B cell (primary cell): ENCODE data around the gene RNF126. TPM values are rescaled to one million over a fixed set of nuclear protein-coding genes. Genes with fewer than 3 reads are reported as not detected.

ENCODE experiments used
- ATAC-seq: fragments of 200-7000 bp; cut with Tn5 transposase; one replicate; pipeline ENCODE4 v1.10.0; 2021; ENCODE audit warnings: low read depth, mild to moderate bottlenecking, moderate number of reproducible peaks, moderate library complexity
- CTCF ChIA-PET: fragments of 350-600 bp; sonication (Branson Sonifier 250); formaldehyde crosslinking; loops from one replicate; lab custom pipeline; 2021; ENCODE audit warnings: antibody characterized with exemption, inconsistent platforms; lab: Charles Lee
- POLR2A ChIA-PET: fragments of 350-600 bp; sonication (Branson Sonifier 250); formaldehyde crosslinking; loops from one replicate; lab custom pipeline; 2021; ENCODE audit warnings: antibody characterized with exemption; lab: Charles Lee
- DNase-seq: peaks from one replicate; pipeline ENCODE4 v3.0.0; 2013
- H2AFZ ChIP-seq: 2 replicates; pipeline ENCODE4 v1.6.1; 2012; ENCODE audit warnings: mild to moderate bottlenecking, low read depth, low read length; ENCODE audit not compliant: insufficient read depth, poor library complexity, severe bottlenecking
- H3K27ac ChIP-seq, 2 donors: 1 replicate in 1 of 2; 2 replicates in 1 of 2; pipeline ENCODE4 v1.5.1; 2012 to 2013; ENCODE audit warnings: low read length in 2 of 2, mild to moderate bottlenecking in 2 of 2, moderate library complexity in 1 of 2
- H3K27me3 ChIP-seq, 4 experiments: fragments of 200-600 bp in 1 of 4; sonication (generic) in 1 of 4; replicated peaks in 1 of 4; 1 replicate in 2 of 4; 2 replicates in 2 of 4; pipeline versions ENCODE4 v1.6.1 to v1.7.0; 2013 to 2016; ENCODE audit warnings: low read length in 3 of 4, mild to moderate bottlenecking in 2 of 4, mixed read lengths in 1 of 4, moderate library complexity in 1 of 4; ENCODE audit not compliant: insufficient read depth in 4 of 4, control insufficient read depth in 3 of 4; ENCODE audit errors: control extremely low read depth in 1 of 4
- H3K36me3 ChIP-seq, 2 experiments: replicated peaks in 1 of 2; 1 replicate in 1 of 2; 2 replicates in 1 of 2; pipeline versions ENCODE4 v1.6.1 to v1.7.1; 2013; ENCODE audit warnings: low read length in 1 of 2; ENCODE audit not compliant: insufficient read depth in 2 of 2, control insufficient read depth in 1 of 2; ENCODE audit errors: control extremely low read depth in 1 of 2, extremely low read depth in 1 of 2
- H3K4me1 ChIP-seq, 2 donors: fragments of 200-600 bp in 1 of 2; sonication (generic) in 1 of 2; 1 replicate in 1 of 2; 2 replicates in 1 of 2; pipeline versions ENCODE4 v1.5.1 to v1.6.1; 2013 to 2017; ENCODE audit warnings: low read length in 2 of 2; ENCODE audit not compliant: control insufficient read depth in 2 of 2, insufficient read depth in 2 of 2
- H3K4me2 ChIP-seq: replicated peaks from 2 replicates; pipeline ENCODE3; 2012; ENCODE audit warnings: mild to moderate bottlenecking, low read depth, low read length; ENCODE audit not compliant: poor library complexity, severe bottlenecking
- H3K4me3 ChIP-seq, 5 experiments: fragments of 200-600 bp in 1 of 5; sonication (generic) in 1 of 5; 1 replicate in 3 of 5; 2 replicates in 2 of 5; pipeline versions ENCODE4 v1.5.1 to v1.7.0; 2011 to 2016; ENCODE audit warnings: low read length in 4 of 5, mild to moderate bottlenecking in 4 of 5, low read depth in 2 of 5, control low read depth in 1 of 5, moderate library complexity in 1 of 5; ENCODE audit not compliant: insufficient read depth in 1 of 5; ENCODE audit errors: control extremely low read depth in 1 of 5, extremely low read depth in 1 of 5
- H3K79me2 ChIP-seq: fragments of 200-600 bp; sonication (generic); one replicate; pipeline ENCODE4 v1.6.0; 2016; ENCODE audit warnings: low read length; ENCODE audit not compliant: control insufficient read depth, insufficient read depth
- H3K9ac ChIP-seq: fragments of 200-600 bp; sonication (generic); 2 replicates; pipeline ENCODE4 v1.6.1; 2017; ENCODE audit warnings: mild to moderate bottlenecking, low read length, moderate library complexity
- H3K9me3 ChIP-seq, 3 donors: one replicate each; pipeline versions ENCODE4 v1.6.1 to v1.7.1; 2013; ENCODE audit warnings: low read length in 2 of 3; ENCODE audit not compliant: control insufficient read depth in 2 of 3, insufficient read depth in 1 of 3; ENCODE audit errors: control extremely low read depth in 1 of 3
- H4K20me1 ChIP-seq: 2 replicates; pipeline ENCODE4 v1.6.0; 2012; ENCODE audit warnings: mild to moderate bottlenecking, low read length; ENCODE audit not compliant: insufficient read depth, control insufficient read depth, poor library complexity, severe bottlenecking
- H3K27ac Mint-ChIP-seq: one replicate; pipeline ENCODE4 v1.8.0; 2021; ENCODE audit warnings: mixed read lengths
- H3K27me3 Mint-ChIP-seq: one replicate; pipeline ENCODE4 v1.8.0; 2021; ENCODE audit warnings: mixed read lengths
- H3K4me1 Mint-ChIP-seq: one replicate; pipeline ENCODE4 v1.8.0; 2021; ENCODE audit warnings: mixed read lengths
- H3K4me3 Mint-ChIP-seq: one replicate; pipeline ENCODE4 v1.8.0; 2021; ENCODE audit warnings: mixed read lengths
- H3K9me3 Mint-ChIP-seq: one replicate; pipeline ENCODE4 v1.8.0; 2022; ENCODE audit warnings: mixed read lengths; ENCODE audit not compliant: insufficient read depth
- EZH2 ChIP-seq: IDR thresholded peaks from 2 replicates; pipeline ENCODE4 v1.6.1; 2012; ENCODE audit warnings: borderline replicate concordance, low read depth, mild to moderate bottlenecking, moderate library complexity, low read length; ENCODE audit not compliant: insufficient read depth, poor library complexity, severe bottlenecking
- WGBS: methylation state at CpG from one replicate; pipeline ENCODE4 v1.1.5; 2013; ENCODE audit warnings: missing lambda C conversion rate; ENCODE audit not compliant: insufficient coverage; 5-methylcytosine and 5-hydroxymethylcytosine counted together
- intact Hi-C: fragments of 100-400 bp; cut with micrococcal nuclease; formaldehyde crosslinking; loops from one replicate; pipeline ENCODE4 v1.10.0; 2022
- polyA plus RNA-seq: library from polyadenylated mRNA; depleted of rRNA; stranded (reverse); fragments of >200 nt; gene quantifications from 2 replicates; pipeline ENCODE4 v1.2.3, GENCODE V29; 2012
- total RNA-seq, 2 donors: library from RNA; stranded (reverse); fragments of 120-200 nt in 1 of 2; gene quantifications; 1 replicate in 1 of 2; 2 replicates in 1 of 2; pipeline versions ENCODE4 v1.2.3 to v1.2.4, GENCODE V29; 2013 to 2022
- TF ChIP-seq, protein P1 (sequence below): fragments of 200-600 bp; IDR thresholded peaks from one replicate; pipeline ENCODE4 v1.8.0; 2022; ENCODE audit warnings: antibody characterized with exemption, mild to moderate bottlenecking

Gene RNF126
- total and polyA plus RNA-seq, 2 donors (not counting 1 experiment from before 2014, with no cell fraction given): 74.3 to 118 TPM

DNA sequence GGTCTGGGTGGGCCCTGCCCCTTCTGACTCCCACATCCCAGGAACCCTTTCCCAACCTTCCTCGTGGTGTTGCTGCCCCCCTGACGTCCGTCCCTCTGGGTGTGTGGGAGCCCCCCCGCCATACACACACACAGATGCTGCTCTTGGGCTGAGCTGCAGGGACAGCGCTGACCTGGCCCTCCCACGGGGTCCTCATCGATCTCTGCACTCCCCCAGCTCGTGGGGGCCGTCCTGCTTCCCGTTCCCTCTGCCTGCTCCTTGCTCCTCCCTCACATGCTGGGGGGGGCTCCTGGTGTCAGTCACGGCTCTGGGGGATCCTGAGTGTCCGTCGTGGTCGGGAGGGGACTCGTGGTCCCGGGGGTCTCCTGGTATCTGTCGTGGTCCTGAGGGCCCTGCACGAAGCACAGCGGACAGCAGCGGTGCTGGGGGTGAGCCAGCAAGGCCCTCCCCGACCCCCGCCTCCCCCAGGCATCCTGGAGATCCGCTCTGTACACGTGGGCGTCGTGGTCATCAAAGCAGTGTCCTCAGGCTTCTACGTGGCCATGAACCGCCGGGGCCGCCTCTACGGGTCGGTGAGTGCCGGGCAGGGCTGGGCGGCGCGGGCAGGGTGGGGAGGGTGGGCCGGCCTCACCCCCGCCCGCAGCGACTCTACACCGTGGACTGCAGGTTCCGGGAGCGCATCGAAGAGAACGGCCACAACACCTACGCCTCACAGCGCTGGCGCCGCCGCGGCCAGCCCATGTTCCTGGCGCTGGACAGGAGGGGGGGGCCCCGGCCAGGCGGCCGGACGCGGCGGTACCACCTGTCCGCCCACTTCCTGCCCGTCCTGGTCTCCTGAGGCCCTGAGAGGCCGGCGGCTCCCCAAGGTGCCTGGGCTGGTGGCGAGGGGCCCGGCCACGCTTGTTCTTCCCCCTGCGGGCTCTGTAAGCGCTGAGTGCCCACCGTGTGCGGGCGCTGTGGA lies 20.0 kb downstream of the RNF126 start:
- H3K4me1 ChIP-seq: peaks cover 12 to 24% of the 10 kb centered on the region in 2 donors
- Mint-ChIP-seq H3K27me3 (no peaks in the 10 kb centered on the region), H3K4me3 (no peak overlapping the region), H3K9me3 (no peaks in the 10 kb centered on the region), H3K4me1 (peaks cover 16% of the 10 kb centered on the region), H3K27ac (peak overlapping the region; percentile 26)
- ChIA-PET POLR2A (no interaction called here), CTCF (no interaction called here)
- no peaks in the 10 kb centered on the region for H3K27me3 ChIP-seq
- H4K20me1 ChIP-seq: peaks cover 48% of the 10 kb centered on the region
- peaks cover 0 to 21% of the 10 kb centered on the region in 2 experiments for H3K36me3 ChIP-seq
- 85% methylated on average over 70 of the region's 70 CpGs for WGBS
- no peak overlapping the region for H3K4me3 ChIP-seq
- no peaks in the 10 kb centered on the region for H3K79me2 ChIP-seq
- intact Hi-C loops: no loop called here
- no peak overlapping the region for H2AFZ ChIP-seq
- ATAC-seq (no peak), DNase-seq (no peak)
- H3K9me3 ChIP-seq: peaks cover 0 to 6% (median 0%) of the 10 kb centered on the region in 3 donors
- no peak for TF ChIP-seq EZH2
- TF ChIP-seq, protein P1, sequence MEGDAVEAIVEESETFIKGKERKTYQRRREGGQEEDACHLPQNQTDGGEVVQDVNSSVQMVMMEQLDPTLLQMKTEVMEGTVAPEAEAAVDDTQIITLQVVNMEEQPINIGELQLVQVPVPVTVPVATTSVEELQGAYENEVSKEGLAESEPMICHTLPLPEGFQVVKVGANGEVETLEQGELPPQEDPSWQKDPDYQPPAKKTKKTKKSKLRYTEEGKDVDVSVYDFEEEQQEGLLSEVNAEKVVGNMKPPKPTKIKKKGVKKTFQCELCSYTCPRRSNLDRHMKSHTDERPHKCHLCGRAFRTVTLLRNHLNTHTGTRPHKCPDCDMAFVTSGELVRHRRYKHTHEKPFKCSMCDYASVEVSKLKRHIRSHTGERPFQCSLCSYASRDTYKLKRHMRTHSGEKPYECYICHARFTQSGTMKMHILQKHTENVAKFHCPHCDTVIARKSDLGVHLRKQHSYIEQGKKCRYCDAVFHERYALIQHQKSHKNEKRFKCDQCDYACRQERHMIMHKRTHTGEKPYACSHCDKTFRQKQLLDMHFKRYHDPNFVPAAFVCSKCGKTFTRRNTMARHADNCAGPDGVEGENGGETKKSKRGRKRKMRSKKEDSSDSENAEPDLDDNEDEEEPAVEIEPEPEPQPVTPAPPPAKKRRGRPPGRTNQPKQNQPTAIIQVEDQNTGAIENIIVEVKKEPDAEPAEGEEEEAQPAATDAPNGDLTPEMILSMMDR: no peak
- no peak overlapping the region for H3K9ac ChIP-seq
- H3K27ac ChIP-seq: no peak overlapping the region
- H3K4me2 ChIP-seq: no peak overlapping the region

DNA sequence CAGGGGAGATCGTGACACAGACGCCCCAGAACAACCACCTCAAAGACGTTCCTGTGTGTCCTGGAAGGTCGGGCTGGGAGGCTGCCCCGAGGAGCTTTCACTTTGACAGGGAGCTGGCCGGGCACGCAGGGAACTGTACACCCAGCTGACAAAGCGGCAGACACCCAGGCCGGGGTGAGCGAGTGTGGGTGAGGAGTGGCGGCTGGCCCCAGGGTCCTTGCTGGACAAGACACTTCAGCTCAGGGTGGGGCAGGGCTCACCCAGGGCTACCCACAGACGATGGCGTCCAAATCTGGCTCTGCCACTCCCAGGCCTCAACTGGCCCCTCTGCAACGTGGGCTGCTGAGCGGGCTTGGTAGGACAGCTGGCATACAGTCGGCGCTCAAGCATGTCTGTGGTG lies 21.3 kb downstream of the RNF126 start:
- CTCF ChIA-PET: no interaction called here
- Histone ChIP-seq H3K79me2 (no peaks in the 10 kb centered on the region), H3K4me2 (no peak overlapping the region), H3K27ac (no peak overlapping the region), H3K4me3 (no peak overlapping the region), H3K4me1 (peaks cover 12 to 35% of the 10 kb centered on the region in 2 donors), H2AFZ (no peak overlapping the region), H3K9me3 (peaks cover 0 to 6% (median 0%) of the 10 kb centered on the region in 3 donors), H3K27me3 (peaks cover 0 to 2% (median 0%) of the 10 kb centered on the region in 4 experiments), H3K9ac (no peak overlapping the region), H3K36me3 (peaks cover 0 to 10% of the 10 kb centered on the region in 2 experiments), H4K20me1 (peaks cover 35% of the 10 kb centered on the region)
- DNase-seq (no peak), ATAC-seq (no peak)
- intact Hi-C loops: no loop called here
- Mint-ChIP-seq H3K4me3 (peak overlapping the region; percentile 47), H3K27me3 (no peaks in the 10 kb centered on the region), H3K27ac (peak overlapping the region; percentile 41), H3K9me3 (no peaks in the 10 kb centered on the region), H3K4me1 (peaks cover 25% of the 10 kb centered on the region)
- POLR2A ChIA-PET: interaction anchor here (1.3 kb wide), 1 partner anchor 14 kb away, joined by 3 read pairs; no protein-coding TSS in a partner anchor
- TF ChIP-seq EZH2: no peak
- TF ChIP-seq, protein P1: no peak
- 81% methylated on average over 17 of the region's 17 CpGs for WGBS
